ENCODE measurements around the gene PACRG.

Gene PACRG

GRCh38 chr6:163341224-163342061 is 613.7 kb downstream of the PACRG start:
- FAIRE-seq, result no peak

- no peak for FAIRE-seq
Measured at GRCh38 chr6:163342571-163343539, 615.1 kb downstream of the PACRG start.

GRCh38 chr6:163343609-163344008 is 615.8 kb downstream of the PACRG start:
- FAIRE-seq, result no peak

- no peak for FAIRE-seq
Measured at GRCh38 chr6:163344411-163344810, 616.6 kb downstream of the PACRG start.

GRCh38 chr6:163345931-163346330 is 618.2 kb downstream of the PACRG start:
- no peak for FAIRE-seq

- FAIRE-seq, result no peak
Measured at GRCh38 chr6:163346497-163346961, 618.8 kb downstream of the PACRG start.

GRCh38 chr6:163347021-163347446 is 619.3 kb downstream of the PACRG start:
- no peak for FAIRE-seq

GRCh38 chr6:163348789-163349680 is 621.3 kb downstream of the PACRG start:
- no peak for FAIRE-seq

GRCh38 chr6:163349696-163350095 is 621.9 kb downstream of the PACRG start:
- no peak for FAIRE-seq

GRCh38 chr6:163351013-163351412 is 623.2 kb downstream of the PACRG start:
- no peak for FAIRE-seq

- FAIRE-seq, result no peak
Measured at GRCh38 chr6:163352011-163352685, 624.4 kb downstream of the PACRG start.

- no peak for FAIRE-seq
Measured at GRCh38 chr6:163352966-163353365, 625.2 kb downstream of the PACRG start.

GRCh38 chr6:163354085-163354484 is 626.3 kb downstream of the PACRG start:
- no peak for FAIRE-seq

- no peak for FAIRE-seq
Measured at GRCh38 chr6:163354761-163355425, 627.1 kb downstream of the PACRG start.

GRCh38 chr6:163355426-163355991 is 627.7 kb downstream of the PACRG start:
- no peak for FAIRE-seq

GRCh38 chr6:163356324-163356723 is 628.5 kb downstream of the PACRG start:
- FAIRE-seq, result no peak

GRCh38 chr6:163356743-163357142 is 629.0 kb downstream of the PACRG start:
- FAIRE-seq, result no peak

- no peak for FAIRE-seq
Measured at GRCh38 chr6:163364641-163365040, 636.9 kb downstream of the PACRG start.

All from islet of Langerhans (tissue), 1 donor.